ENCODE results near the gene SFMBT2. TPM values are rescaled to one million over a fixed set of nuclear protein-coding genes. Genes with fewer than 3 reads are reported as not detected.
"Not testable (repeated sequence)": the region's sequence is repeated elsewhere in the genome, so short reads cannot be mapped to it uniquely, and the experiment has no call there.

Gene SFMBT2
- total RNA-seq, 1 experiment from 2014 or later, result not detected

DNA sequence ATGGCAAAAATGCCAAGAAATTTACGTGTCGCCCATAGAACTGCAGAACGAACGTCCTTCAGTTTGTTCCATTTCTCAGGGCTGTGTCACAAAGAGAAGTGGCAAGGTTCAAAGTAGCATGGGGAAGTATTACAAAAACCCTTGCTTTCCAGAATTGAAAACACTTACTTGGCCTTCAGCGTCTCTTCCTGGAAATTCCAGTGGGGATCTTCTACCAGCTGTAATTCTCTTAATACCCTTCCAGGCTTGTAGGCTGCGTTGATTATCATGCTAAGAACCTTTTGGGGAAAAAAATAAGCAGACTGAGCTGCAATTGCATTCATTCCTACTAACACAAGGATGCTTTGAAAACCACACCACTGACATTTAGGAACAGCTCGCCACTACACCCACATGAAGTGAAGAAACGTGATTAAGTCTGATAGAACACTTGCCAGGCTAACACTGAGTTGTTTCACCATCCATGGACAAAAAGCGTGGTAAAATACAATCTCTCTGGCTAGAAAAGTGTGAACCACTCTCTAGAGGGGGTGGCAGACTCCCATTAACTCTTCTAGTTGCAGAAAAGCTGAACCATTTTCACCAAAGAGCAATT is 222.3 kb downstream of the SFMBT2 start:
- DNase-seq (ENCODE audit: low read depth), result no peak

DNA sequence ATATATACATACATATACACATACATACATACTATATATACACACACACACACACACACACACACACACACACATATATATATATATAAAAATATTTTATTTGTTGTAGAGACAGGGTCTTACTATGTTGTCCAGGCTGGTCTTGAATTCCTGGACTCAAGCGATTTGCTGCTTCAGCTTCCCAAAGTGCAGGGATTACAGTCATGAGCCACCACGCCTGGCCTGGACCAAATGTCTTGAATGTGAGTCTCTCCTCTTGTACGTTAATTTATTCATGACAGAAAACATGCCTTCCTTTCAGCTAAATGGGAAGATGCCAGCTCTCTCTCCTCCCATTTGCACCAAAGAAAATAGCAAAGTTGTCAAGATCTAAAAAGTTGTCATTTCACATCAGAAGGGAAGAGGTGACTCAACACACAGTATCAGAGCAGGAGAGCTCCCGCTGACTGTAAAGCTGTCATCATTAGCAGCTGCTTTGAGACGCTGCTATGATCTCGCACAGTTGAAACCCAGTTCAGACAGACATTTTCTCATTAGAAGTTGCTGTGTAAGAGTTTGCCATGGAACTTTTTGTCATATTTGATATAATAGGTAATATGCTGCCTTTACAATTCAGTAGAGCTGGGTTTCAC is 224.3 kb downstream of the SFMBT2 start:
- DNase-seq (ENCODE audit: low read depth), result no peak

DNA sequence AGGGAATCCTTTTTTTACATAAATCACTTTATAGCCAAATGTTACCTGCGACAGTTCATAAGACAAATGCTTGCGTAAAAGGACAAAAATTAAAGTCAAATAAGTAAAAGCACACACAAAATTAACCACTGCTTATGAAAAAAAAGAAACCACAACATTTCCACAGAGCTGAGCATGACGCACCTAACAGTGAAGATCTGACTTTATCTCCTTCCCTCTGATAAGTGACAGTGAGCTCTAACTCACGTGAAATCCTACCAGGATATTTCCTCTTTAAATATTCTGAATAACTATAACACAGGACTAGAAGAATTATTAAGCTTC is 225.5 kb downstream of the SFMBT2 start:
- no peak for DNase-seq (ENCODE audit: low read depth)

DNA sequence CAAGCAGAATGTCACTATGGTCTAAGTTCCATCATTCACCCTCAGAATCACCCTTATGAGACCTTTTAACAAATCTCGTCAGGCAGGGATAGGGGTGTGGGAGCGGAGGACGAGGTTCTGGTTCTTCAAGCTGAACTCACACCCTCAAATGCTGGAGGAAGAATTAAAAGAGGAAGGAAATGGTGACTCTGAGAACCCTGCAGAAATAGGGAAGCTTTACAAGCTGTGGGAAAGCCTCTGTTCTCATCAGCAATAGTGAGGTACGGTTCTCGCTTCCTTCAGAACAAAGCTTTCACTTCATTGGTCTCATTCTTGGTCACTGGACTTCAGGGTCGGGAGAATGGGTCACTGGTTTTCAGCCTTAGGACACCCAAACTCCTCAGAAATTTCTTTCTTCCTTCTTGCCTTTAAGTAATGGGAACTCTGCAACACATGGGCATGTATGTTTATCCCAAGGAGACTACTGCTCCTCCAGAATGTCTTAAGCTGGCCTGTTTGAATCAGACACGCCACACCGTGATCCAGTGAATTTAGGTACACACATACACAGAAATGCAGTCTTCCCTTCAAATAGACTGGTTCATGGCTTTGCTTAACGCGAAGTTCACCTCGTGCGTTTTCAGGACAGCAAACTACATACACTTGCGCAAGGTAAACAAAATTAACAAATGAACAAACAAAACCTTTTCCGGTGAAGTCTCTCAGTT is 226.0 kb downstream of the SFMBT2 start:
- DNase-seq (ENCODE audit: low read depth), result no peak

DNA sequence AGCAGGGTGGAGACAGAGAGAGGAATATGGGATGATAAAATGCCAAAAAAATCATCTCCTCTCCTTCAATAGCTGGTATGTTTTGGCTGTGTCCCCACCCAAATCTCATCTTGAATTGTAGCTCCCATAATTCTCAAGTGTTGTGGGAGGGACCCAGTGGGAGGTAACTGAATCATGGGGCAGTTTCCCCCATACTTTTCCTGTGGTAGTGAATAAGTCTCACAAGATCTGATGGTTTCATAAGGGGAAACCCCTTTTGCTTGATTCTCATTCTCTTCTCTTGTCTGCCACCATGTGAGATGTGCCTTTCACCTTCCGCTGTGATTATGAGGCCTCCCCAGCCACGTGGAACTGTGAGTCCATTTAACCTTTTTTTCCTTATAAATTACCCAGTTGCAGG is 226.7 kb downstream of the SFMBT2 start:
- not testable (repeated sequence) for DNase-seq (ENCODE audit: low read depth)

DNA sequence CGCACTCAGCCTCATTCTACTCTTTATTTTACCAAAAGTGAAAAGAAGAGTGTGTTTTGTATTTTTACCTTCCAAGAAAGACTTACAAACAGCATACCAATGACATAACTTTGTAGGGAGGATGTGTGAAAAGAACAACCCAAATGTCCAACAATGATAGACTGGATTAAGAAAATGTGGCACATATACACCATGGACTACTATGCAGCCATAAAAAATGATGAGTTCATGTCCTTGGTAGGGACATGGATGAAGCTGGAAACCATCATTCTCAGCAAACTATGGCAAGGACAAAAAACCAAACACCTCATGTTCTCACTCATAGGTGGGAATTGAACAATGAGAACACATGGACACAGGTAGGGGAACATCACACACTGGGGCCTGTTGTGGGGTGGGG is 228.5 kb downstream of the SFMBT2 start:
- not testable (repeated sequence) for DNase-seq (ENCODE audit: low read depth)

DNA sequence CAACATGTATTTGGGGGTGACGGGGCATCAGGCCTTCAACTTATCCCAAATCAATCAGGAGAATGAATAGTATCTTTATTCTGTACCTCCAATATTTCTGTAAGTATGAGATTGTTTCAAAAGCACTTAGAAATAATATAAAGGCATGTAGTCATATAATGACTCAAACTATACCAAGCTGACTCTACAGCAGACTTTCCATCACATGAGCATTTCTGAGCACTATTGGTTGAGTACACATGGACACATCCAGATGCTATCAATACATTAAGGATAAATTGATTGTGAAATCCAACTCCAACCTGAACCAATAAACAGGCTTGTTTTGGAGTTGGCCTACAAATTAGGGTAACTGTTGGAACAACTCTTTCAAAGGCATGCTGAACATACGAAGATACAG is 229.4 kb downstream of the SFMBT2 start:
- DNase-seq (ENCODE audit: low read depth), result no peak

DNA sequence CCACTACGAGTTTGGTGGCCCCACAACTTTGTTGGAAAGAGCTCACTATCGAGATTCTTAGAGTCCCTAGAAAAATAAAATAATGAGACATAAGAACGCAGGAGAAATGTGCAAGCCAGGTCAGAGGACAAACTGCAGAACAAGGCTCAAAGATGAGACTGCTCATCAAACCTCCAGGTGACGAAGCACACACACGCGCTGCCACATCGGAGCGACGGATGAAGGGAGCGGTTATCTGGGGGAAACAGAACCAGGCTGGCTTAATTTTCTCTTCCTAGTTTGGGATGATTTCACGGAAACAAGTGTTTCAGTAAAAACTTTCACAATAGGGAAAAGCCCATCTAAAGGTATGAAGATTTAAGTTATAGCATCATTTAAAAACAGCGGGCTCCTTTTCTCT is 231.3 kb downstream of the SFMBT2 start:
- DNase-seq (ENCODE audit: low read depth), result no peak

DNA sequence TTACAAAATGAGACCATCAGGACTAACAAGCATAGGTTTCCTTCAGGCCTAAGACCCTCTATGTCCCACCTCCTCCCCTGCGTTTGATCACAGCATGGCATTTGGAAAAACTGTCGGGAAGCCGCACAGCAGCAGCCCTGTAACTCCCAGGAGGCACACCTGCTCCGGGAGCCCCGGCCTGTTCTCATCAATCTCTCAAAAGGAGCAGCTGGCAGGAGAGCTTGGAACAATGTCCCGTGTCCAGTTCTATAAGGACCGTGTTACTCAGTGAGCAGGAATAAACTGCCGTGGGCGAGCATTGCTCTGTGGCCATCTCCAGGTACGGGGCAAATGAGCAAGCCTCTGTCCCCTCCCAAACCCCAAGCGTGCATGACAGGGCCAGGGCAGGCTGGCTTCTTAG is 236.9 kb downstream of the SFMBT2 start:
- DNase-seq (ENCODE audit: low read depth), result no peak

DNA sequence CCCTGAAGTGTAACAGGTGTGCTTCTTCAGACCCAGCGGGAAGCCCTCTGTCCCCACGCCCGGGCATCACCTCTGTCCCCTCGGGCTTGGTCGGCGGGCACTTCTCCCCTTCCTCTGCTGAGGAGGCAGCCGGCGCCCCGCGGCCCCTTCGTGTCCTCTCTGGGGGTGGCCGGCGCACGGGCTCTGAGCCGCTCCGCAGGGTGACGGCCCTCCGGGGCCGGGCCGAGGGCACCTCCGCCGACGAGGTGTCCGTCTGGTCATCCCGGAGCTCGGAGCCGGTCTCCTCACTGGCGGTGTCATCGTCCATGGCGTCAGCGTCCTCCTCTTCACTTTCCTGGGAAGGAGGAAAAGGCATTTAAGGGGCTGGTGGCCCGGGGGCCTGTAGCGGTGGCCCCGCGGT is 239.0 kb downstream of the SFMBT2 start:
- DNase-seq (ENCODE audit: low read depth), result no peak

DNA sequence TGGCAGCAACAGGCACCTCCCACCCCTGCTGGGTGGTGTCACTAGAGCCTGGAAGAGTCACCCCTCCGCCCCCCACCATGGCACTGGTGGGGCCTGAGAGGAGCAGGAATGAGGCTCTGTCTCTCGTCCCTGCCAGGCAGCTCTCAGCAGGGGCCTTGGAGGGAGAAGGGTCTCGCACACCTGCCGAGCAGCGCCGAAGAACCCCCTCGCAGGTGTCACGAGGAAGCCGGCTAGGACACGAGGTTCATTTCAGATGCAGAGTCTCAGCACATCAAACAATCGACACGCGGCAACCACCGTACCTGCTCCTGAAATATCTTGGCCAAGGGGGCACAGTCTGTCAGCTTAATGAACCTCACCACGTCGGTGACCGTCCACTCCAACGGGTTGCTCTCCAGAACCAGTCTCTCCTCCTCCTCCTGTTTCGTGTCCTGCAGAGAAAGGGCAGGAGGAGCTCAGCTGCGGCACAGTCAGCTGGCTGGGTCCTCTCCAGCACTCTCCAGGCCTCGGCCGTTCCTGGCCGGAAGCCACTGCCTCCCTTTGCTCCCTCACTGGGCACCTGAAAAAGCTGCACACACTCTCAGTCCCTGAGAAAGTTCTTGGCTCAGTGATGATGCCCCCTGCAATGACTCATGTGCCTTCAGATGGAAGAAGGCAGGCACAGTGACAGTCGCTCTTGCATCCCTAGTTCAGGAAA is 240.1 kb downstream of the SFMBT2 start:
- no peak for DNase-seq (ENCODE audit: low read depth)

DNA sequence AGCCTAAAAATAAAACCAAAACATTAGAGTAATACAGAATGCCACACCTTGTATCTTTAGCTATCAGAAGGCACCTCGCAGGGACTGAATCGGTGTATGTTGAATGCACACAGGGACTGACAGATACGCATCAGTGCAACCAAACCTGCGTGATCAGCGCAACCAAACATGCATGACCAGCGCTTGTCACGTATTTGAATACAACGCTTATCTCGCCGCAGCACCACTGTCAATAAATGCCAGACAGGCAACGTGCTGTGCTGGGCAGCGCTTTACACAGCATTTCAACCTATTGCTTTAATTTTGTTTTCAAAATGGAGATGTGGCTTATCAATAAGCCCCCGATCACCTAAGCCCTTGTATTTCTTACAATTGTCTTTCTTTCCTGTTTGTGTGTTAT is 242.4 kb downstream of the SFMBT2 start:
- DNase-seq (ENCODE audit: low read depth), result no peak

DNA sequence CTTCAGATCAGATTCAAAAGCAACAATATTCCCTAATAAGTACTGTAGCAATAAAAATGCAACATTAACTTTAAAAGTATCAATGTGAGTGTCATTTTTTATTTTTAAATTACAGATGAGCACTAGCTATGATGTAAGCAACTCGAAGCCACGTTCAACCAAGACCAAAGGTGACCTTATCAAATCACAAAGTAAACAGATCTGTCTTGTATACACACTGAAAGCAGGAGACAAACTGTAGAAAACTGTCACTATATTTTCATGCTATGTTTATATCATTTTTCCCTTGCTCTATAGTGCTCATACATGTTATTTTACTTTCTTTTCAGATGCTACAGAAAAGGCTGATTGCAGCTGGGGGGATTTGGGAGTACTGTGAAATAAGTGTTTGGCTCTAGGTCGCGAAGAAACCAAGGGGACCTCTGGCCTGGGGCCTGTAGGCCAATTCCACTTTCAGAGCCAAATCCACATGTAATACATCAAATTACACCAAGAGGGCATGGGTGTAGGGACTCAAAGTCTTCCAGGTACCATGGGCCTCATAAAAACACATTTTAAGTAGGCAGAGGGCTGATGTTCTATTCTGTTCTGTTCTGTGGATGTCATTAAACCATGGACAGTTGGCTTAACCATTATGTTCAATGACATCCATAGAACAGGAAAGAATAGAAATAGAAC is 245.2 kb downstream of the SFMBT2 start:
- DNase-seq (ENCODE audit: low read depth), result no peak

DNA sequence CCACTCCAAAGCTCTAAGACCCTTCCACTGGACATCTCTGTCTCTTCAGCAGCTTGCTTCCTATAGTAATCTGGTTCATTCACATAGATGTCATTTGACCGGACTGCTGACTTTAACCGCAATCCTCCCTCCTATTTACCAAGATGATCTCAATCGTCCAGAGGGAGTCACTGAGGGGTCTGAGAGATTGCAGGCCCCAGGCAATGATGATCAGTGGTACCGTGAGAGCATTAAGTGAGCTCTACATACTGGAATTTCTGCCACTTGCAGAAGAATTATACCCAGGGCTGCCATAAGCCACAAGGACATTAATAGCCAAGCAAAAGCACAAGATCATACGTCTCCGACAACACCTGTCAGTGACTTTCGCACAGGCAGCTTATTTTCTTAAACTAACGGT is 245.9 kb downstream of the SFMBT2 start:
- no peak for DNase-seq (ENCODE audit: low read depth)

DNA sequence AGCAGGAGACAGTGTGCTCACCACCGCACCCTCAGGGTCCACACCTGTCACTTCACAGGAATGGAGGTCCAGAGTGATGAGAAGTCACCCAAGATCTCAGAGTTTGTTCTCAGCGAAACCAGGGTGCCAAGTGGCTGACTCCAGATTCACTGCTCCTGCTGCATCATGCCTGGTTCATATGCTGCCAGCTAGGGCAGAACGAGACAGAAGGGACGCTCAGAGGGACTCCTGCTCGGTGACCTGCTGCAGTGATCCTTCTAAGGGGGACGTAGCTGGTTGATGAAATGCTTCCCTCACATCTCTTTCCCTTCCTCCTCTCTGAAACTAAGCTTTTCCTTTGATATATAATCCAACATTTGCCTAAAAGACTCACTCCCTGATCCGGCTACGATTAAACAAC is 248.5 kb downstream of the SFMBT2 start:
- no peak for DNase-seq (ENCODE audit: low read depth)

DNA sequence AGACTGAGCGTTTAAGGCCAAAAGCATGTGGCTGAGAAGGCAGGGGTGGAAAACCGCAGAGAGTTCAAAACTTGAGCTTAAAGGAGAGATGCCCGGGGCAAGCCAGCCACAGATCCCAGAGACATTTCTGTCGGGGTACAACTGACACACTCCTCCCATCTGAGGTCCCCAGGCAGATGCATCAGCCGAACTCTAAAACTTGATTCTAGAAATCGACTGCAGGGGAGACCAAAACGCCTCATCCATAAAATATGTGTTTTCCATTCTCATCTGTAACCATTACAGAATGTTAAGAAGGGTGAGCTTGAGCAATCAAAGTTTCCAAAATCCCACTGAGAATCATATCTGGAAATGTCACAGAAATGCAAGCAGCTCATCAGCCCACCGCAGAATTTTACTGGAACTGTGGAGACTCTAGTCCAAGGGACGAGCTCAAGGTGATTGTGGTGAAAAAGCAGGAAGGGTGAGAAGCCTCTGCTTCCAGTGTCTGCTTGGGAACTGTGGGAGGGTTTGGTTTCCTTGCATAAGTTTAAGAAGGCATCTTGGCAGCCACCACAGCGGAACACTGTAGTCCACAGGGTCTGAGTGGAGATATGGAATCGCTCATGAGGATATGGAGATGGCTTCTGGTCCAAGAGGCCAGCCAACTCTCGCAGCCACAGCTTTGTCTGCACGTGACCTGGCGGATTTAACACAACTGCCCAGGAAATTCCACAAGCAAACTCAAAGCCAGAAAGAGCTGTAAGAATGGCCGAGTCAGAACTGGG is 249.2 kb downstream of the SFMBT2 start:
- no peak for DNase-seq (ENCODE audit: low read depth)

DNA sequence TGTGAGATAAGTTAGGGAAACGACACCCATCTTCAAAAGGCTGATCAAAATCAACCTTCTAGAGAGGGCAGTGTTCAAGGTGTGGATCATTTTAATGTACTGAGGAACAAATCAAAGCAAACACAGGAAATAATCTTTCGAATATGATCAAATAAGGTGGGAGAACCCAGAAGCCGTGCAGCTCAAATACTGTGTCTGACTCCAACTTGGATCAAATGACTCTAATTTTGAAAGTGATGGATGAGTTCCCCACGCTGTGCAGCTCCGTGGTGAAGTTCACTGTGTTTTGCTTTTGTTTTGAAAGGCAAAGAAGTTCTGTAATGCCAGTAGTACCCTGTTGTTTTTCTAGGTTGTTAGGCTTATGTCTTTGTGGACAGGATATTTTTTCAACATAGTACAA is 250.9 kb downstream of the SFMBT2 start:
- DNase-seq (ENCODE audit: low read depth), result no peak

DNA sequence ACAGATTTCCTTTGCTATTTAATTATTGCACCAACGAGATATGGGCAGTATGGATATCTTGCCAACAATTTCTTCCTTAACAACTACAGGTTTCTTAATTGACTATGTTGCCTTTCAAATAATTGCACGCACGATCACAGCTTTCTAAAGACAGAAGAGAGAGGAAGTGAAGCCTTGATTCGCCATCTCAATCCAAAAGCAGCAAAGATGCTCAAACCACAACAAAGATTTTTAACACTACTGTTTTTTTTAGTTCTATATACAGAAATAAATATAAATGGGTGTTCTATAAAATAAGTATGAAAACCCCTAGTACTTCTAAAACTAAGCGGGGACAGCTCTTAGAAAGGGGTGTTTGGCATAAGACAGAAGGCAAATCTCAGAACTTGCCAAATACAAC is 251.3 kb downstream of the SFMBT2 start:
- DNase-seq (ENCODE audit: low read depth), result no peak

DNA sequence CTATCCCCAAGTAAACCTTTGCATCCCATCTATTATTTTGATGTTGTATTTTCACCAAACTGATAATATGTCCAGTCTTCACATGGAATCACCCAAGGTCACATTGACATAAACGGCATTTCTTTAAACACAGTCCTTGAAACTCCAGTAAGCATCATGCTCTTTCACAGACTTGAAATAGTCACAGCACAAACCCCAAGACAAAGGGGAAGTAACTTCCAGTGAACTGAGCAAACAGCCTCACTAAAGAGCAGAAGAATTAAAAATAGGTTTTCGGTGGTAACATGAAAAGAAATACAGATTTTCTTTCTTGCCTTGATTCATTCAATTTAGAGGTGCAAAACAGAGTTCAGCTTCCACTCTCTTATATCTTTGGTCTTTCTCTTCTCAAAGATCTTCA is 253.7 kb downstream of the SFMBT2 start:
- no peak for DNase-seq (ENCODE audit: low read depth)

DNA sequence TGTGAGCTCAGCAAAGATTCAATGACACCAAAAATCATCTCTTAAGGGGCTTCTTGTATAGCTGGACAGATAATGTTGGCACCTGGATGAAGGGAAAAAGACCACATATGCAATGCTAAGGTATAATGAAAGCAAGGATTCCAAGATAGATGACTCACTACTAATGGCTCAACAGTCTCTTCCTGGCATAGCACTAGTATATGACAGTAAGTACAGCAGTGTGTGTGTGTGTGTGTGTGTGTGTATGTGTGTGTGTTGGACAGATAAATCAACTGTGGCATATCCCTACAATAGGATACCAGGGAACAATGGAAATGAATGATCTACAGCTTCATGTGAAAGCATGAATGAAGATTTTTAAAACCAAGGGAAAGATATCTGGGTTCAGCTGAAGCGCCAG is 257.1 kb downstream of the SFMBT2 start:
- no peak for DNase-seq (ENCODE audit: low read depth)

DNA sequence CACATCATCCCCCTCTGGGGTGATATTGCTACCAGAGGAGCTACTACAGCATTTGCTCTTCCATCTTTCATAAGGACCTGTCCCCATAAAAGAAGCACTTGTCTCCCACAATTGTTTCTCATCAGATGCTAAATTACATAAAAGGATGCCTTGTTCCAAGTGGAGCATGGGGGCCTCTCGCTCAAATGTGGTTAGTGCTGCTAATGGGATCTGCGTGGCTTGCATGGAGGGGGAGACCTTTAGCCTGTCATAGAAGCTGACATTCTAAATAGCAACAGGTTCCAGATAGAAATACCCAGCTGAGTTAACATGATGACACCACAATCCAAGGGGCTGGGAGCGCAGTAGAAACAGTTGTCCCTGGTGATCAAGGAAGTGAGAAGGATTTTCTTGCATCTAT is 257.9 kb downstream of the SFMBT2 start:
- no peak for DNase-seq (ENCODE audit: low read depth)
